CD4-positive, alpha-beta T cell (primary cell): ENCODE data around the gene SYT2. TPM values are rescaled to one million over a fixed set of nuclear protein-coding genes. Genes with fewer than 3 reads are reported as not detected.

Experiments
- ATAC-seq: fragments of 200-7000 bp; cut with Tn5 transposase; one replicate; pipeline ENCODE4 v1.10.0; 2022; ENCODE audit warnings: mild to moderate bottlenecking; ENCODE audit not compliant: poor library complexity
- CTCF ChIA-PET: fragments of 350-600 bp; sonication (Branson Sonifier 250); formaldehyde crosslinking; loops from one replicate; lab custom pipeline; 2021; ENCODE audit warnings: antibody characterized with exemption, inconsistent platforms; lab: Charles Lee
- POLR2A ChIA-PET: fragments of 350-600 bp; sonication (Branson Sonifier 250); formaldehyde crosslinking; loops from one replicate; lab custom pipeline; 2021; ENCODE audit warnings: antibody characterized with exemption, inconsistent platforms; lab: Charles Lee
- DNase-seq, 14 experiments: peaks; one replicate each; pipeline ENCODE4 v3.0.0-alpha.2; 2013 to 2020; ENCODE audit warnings: mixed read lengths in 2 of 14
- H3K27ac ChIP-seq, 2 donors: one replicate each; pipeline versions ENCODE4 v1.5.1 to v1.7.0; 2013; ENCODE audit warnings: low read length in 2 of 2, low read depth in 1 of 2, mild to moderate bottlenecking in 1 of 2
- H3K27me3 ChIP-seq, 2 experiments: 1 replicate in 1 of 2; 2 replicates in 1 of 2; pipeline versions ENCODE4 v1.6.1 to v1.7.0; 2013; ENCODE audit warnings: low read length in 2 of 2, control low read depth in 1 of 2, mild to moderate bottlenecking in 1 of 2, moderate library complexity in 1 of 2; ENCODE audit not compliant: insufficient read depth in 2 of 2, control insufficient read depth in 1 of 2
- H3K36me3 ChIP-seq: one replicate; pipeline ENCODE4 v1.6.1; 2013; ENCODE audit warnings: low read length, control low read depth; ENCODE audit not compliant: insufficient read depth
- H3K4me1 ChIP-seq: one replicate; pipeline ENCODE4 v1.6.1; 2013; ENCODE audit warnings: low read length, control low read depth; ENCODE audit not compliant: insufficient read depth
- H3K4me3 ChIP-seq: one replicate; pipeline ENCODE4 v1.5.1; 2013; ENCODE audit warnings: mild to moderate bottlenecking, low read length, moderate library complexity
- H3K9me3 ChIP-seq, 2 experiments: 1 replicate in 1 of 2; 2 replicates in 1 of 2; pipeline versions ENCODE4 v1.6.1 to v1.7.0; 2013; ENCODE audit warnings: low read length in 2 of 2, mild to moderate bottlenecking in 2 of 2, control low read depth in 1 of 2, moderate library complexity in 1 of 2; ENCODE audit not compliant: control insufficient read depth in 1 of 2, insufficient read depth in 1 of 2
- H3K27ac Mint-ChIP-seq: one replicate; pipeline ENCODE4 v1.8.0; 2020; ENCODE audit warnings: mixed read lengths
- H3K27me3 Mint-ChIP-seq: one replicate; pipeline ENCODE4 v1.8.0; 2021; ENCODE audit warnings: mixed read lengths
- H3K36me3 Mint-ChIP-seq: one replicate; pipeline ENCODE4 v1.8.0; 2021; ENCODE audit warnings: low read depth, mixed read lengths
- H3K4me1 Mint-ChIP-seq: one replicate; pipeline ENCODE4 v1.8.0; 2021; ENCODE audit warnings: low read depth, mixed read lengths
- H3K4me3 Mint-ChIP-seq: one replicate; pipeline ENCODE4 v1.8.0; 2020; ENCODE audit warnings: mild to moderate bottlenecking, mixed read lengths
- H3K9me3 Mint-ChIP-seq: one replicate; pipeline ENCODE4 v1.8.0; 2020; ENCODE audit warnings: mixed read lengths
- CTCF ChIP-seq: fragments of 200-600 bp; IDR thresholded peaks from one replicate; pipeline ENCODE4 v1.8.0; 2022; ENCODE audit warnings: antibody characterized with exemption, mild to moderate bottlenecking
- intact Hi-C, 2 experiments: fragments of 100-400 bp; cut with DNase I in 1 of 2; cut with micrococcal nuclease in 1 of 2; formaldehyde crosslinking; loops; one replicate each; pipeline versions ENCODE4 v1.15.1 to v1.9.0; 2023 to 2025; cut with DNase I, micrococcal nuclease
- total RNA-seq, 174 experiments: library from RNA in 2 of 174; stranded (reverse) in 2 of 174; gene quantifications; one replicate each; pipeline ENCODE4 v1.2.3 and lab custom pipeline; 2021 to 2026

SYT2 gene
- total RNA-seq, 2 experiments from 2014 or later = not detected

GRCh38 chr1:202752774-202753173 is 42.5 kb upstream of the SYT2 start:
- Mint-ChIP-seq H3K9me3 (no peaks in the 10 kb centered on the region), H3K27me3 (no peaks in the 10 kb centered on the region), H3K4me3 (no peak overlapping the region), H3K36me3 (peaks cover 93% of the 10 kb centered on the region), H3K4me1 (no peaks in the 10 kb centered on the region), H3K27ac (no peak overlapping the region)
- Histone ChIP-seq H3K9me3 (no peaks in the 10 kb centered on the region), H3K4me1 (no peaks in the 10 kb centered on the region), H3K27ac (no peak overlapping the region), H3K36me3 (peaks cover 65% of the 10 kb centered on the region), H3K27me3 (no peaks in the 10 kb centered on the region), H3K4me3 (no peak overlapping the region)
- DNase-seq = no peak
- ChIA-PET CTCF (no interaction called here), POLR2A (no interaction called here)
- TF ChIP-seq CTCF = no peak
- intact Hi-C loops = loop anchor here in 1 of 2 experiments (2.0 to 5.0 kb wide), 2 partner anchors 100 to 246 kb away; no protein-coding TSS in a partner anchor
- no peak for ATAC-seq

GRCh38 chr1:202750761-202751160 is 40.5 kb upstream of the SYT2 start:
- H3K27ac ChIP-seq = no peak overlapping the region
- no peak overlapping the region for H3K4me3 ChIP-seq
- no peaks in the 10 kb centered on the region for H3K27me3 ChIP-seq
- ChIA-PET CTCF (interaction anchor here (1.3 kb wide), 1 partner anchor 112 kb away, joined by 5 read pairs; no protein-coding TSS in a partner anchor), POLR2A (no interaction called here)
- DNase-seq = peak in 2 of 14 experiments; percentile 12 to 17
- no peaks in the 10 kb centered on the region for H3K4me1 Mint-ChIP-seq
- no peak overlapping the region for H3K27ac Mint-ChIP-seq
- H3K9me3 Mint-ChIP-seq = no peaks in the 10 kb centered on the region
- H3K36me3 Mint-ChIP-seq = peaks cover 88% of the 10 kb centered on the region
- peak; percentile 18 for TF ChIP-seq CTCF
- no peak for ATAC-seq
- intact Hi-C loops = loop anchor here (1.0 to 5.0 kb wide), 3 partner anchors 102 to 249 kb away; no protein-coding TSS in a partner anchor
- no peaks in the 10 kb centered on the region for H3K27me3 Mint-ChIP-seq
- no peak overlapping the region for H3K4me3 Mint-ChIP-seq
- H3K36me3 ChIP-seq = peaks cover 57% of the 10 kb centered on the region
- H3K4me1 ChIP-seq = no peaks in the 10 kb centered on the region
- no peaks in the 10 kb centered on the region for H3K9me3 ChIP-seq

- Mint-ChIP-seq H3K27ac (no peak overlapping the region), H3K4me1 (no peaks in the 10 kb centered on the region), H3K4me3 (no peak overlapping the region), H3K9me3 (no peaks in the 10 kb centered on the region), H3K36me3 (peaks cover 88% of the 10 kb centered on the region), H3K27me3 (no peaks in the 10 kb centered on the region)
- intact Hi-C loops = loop anchor here (1.0 to 5.0 kb wide), 3 partner anchors 102 to 249 kb away; no protein-coding TSS in a partner anchor
- ChIA-PET POLR2A (interaction anchor here (0.6 kb wide), 1 partner anchor 258 kb away, joined by 3 read pairs; no protein-coding TSS in a partner anchor), CTCF (interaction anchor here (0.6 to 1.3 kb wide), 3 partner anchors 9 to 147 kb away, joined by 3 to 5 read pairs (median 3); no protein-coding TSS in a partner anchor)
- no peak for TF ChIP-seq CTCF
- H3K9me3 ChIP-seq = no peaks in the 10 kb centered on the region
- peaks cover 58% of the 10 kb centered on the region for H3K36me3 ChIP-seq
- no peaks in the 10 kb centered on the region for H3K4me1 ChIP-seq
- DNase-seq (no peak), ATAC-seq (no peak)
- H3K27ac ChIP-seq = no peak overlapping the region
- no peak overlapping the region for H3K4me3 ChIP-seq
- no peaks in the 10 kb centered on the region for H3K27me3 ChIP-seq
These were observed 39.8 kb upstream of the SYT2 start for GRCh38 chr1:202750024-202750423.
